ENCODE measurements around the gene CACNA2D4.

CACNA2D4 gene

GRCh38 chr12:1933342-1934051 is 15.0 kb upstream of the CACNA2D4 start:
- DNase-seq, result no peak

GRCh38 chr12:1932264-1932777 is 13.9 kb upstream of the CACNA2D4 start:
- no peak for DNase-seq

- DNase-seq, result no peak
Observed at GRCh38 chr12:1931642-1932041, 13.2 kb upstream of the CACNA2D4 start.

GRCh38 chr12:1930803-1931597 is 12.5 kb upstream of the CACNA2D4 start:
- DNase-seq, result no peak

GRCh38 chr12:1929985-1930802 is 11.7 kb upstream of the CACNA2D4 start:
- DNase-seq, result no peak

GRCh38 chr12:1929241-1929984 is 11.0 kb upstream of the CACNA2D4 start:
- DNase-seq, result no peak

- DNase-seq, result no peak
Observed at GRCh38 chr12:1928439-1929121, 10.1 kb upstream of the CACNA2D4 start.

- no peak for DNase-seq
Observed at GRCh38 chr12:1927751-1928351, 9.4 kb upstream of the CACNA2D4 start.

GRCh38 chr12:1927051-1927680 is 8.7 kb upstream of the CACNA2D4 start:
- DNase-seq, result no peak

GRCh38 chr12:1926251-1926657 is 7.8 kb upstream of the CACNA2D4 start:
- no peak for DNase-seq

- no peak for DNase-seq
Observed at GRCh38 chr12:1925684-1926006, 7.2 kb upstream of the CACNA2D4 start.

GRCh38 chr12:1924996-1925683 is 6.7 kb upstream of the CACNA2D4 start:
- DNase-seq, result no peak

GRCh38 chr12:1922985-1923384 is 4.5 kb upstream of the CACNA2D4 start:
- DNase-seq, result no peak

GRCh38 chr12:1922075-1922709 is 3.7 kb upstream of the CACNA2D4 start:
- DNase-seq, result no peak

- no peak for DNase-seq
Observed at GRCh38 chr12:1920971-1921370, 2.5 kb upstream of the CACNA2D4 start.

- DNase-seq, result no peak
Observed at GRCh38 chr12:1920436-1920835, 2.0 kb upstream of the CACNA2D4 start.

GRCh38 chr12:1919763-1920162 is 1.3 kb upstream of the CACNA2D4 start:
- DNase-seq, result no peak

- no peak for DNase-seq
Observed at GRCh38 chr12:1919284-1919683, 832 bp upstream of the CACNA2D4 start.

- DNase-seq, result no peak
Observed at GRCh38 chr12:1918884-1919236, 408 bp upstream of the CACNA2D4 start.
